D341Med (cell line): Measurements from ENCODE around the gene SERPINB13.

Source experiments
- DNase-seq: peaks from one replicate; pipeline ENCODE4 v3.0.0; 2012; ENCODE audit warnings: low spot score

SERPINB13 gene, protein sequence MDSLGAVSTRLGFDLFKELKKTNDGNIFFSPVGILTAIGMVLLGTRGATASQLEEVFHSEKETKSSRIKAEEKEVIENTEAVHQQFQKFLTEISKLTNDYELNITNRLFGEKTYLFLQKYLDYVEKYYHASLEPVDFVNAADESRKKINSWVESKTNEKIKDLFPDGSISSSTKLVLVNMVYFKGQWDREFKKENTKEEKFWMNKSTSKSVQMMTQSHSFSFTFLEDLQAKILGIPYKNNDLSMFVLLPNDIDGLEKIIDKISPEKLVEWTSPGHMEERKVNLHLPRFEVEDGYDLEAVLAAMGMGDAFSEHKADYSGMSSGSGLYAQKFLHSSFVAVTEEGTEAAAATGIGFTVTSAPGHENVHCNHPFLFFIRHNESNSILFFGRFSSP

GRCh38 chr18:63586966-63587365 lies at the start of gene SERPINB13:
SERPINB13 (plus strand) TSS chr18:63587343; CDS start chr18:63588668, 1,325 bp downstream.
- no peak for DNase-seq

GRCh38 chr18:63539904-63540510 lies 47.1 kb upstream of the SERPINB13 start:
- DNase-seq = no peak

- no peak for DNase-seq
Observed at GRCh38 chr18:63542069-63542468, 45.1 kb upstream of the SERPINB13 start, which contains the start of gene SERPINB12. SERPINB12 (plus strand) TSS chr18:63542369; CDS start chr18:63556160, 13,791 bp downstream.

- no peak for DNase-seq
Observed at GRCh38 chr18:63544017-63544416, 43.1 kb upstream of the SERPINB13 start.

GRCh38 chr18:63545000-63545399 lies 42.1 kb upstream of the SERPINB13 start:
- DNase-seq = no peak

DNA sequence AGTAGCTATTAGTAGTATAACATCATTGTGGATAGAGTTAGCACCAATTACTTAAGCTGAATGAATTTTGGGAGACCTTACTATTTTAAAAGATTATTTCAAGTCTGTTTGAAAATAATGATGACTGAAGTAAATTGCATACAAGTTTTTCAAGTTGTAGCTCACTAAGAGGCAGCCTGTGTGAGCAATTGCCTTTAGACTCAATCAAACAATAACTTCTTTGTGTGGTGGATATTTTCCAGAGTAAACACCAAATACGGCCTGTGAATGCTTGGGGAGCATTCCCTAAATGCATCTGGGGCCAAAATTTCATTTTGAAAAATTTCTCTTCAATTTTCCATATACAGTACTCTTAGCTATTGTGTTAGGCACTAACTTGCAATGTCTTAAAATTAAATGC lies 37.1 kb upstream of the SERPINB13 start:
- no peak for DNase-seq

- DNase-seq = no peak
Observed at GRCh38 chr18:63551769-63552168, 35.4 kb upstream of the SERPINB13 start.

- no peak for DNase-seq
Observed at GRCh38 chr18:63552581-63552980, 34.6 kb upstream of the SERPINB13 start.

GRCh38 chr18:63553081-63553480 lies 34.1 kb upstream of the SERPINB13 start:
- DNase-seq = no peak

GRCh38 chr18:63559567-63560491 lies 27.3 kb upstream of the SERPINB13 start:
- DNase-seq = no peak

GRCh38 chr18:63562284-63562683 lies 24.9 kb upstream of the SERPINB13 start:
- DNase-seq = no peak

- DNase-seq = no peak
Observed at GRCh38 chr18:63564021-63564420, 23.1 kb upstream of the SERPINB13 start.

DNA sequence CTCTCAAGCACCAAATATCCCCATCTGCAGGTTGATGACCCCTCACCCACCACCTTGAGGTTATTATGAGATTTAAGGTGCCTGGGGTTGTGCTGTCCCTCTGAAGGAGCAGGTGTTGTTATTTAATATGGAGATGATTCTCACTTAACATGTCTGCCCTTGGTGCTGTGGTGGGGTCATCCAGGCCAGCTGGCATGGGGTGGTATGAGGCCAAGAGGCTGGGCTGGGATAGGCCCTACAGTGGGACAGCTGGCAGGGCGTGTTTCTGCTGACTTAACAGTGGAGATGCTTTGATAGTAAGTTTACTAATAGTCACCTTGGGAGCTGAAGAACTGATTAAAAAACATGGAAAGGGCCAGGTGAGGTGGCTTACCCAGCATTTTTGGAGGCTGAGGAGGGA lies 22.6 kb upstream of the SERPINB13 start:
- DNase-seq = no peak

- no peak for DNase-seq
Observed at GRCh38 chr18:63567276-63567675, 19.9 kb upstream of the SERPINB13 start.

DNA sequence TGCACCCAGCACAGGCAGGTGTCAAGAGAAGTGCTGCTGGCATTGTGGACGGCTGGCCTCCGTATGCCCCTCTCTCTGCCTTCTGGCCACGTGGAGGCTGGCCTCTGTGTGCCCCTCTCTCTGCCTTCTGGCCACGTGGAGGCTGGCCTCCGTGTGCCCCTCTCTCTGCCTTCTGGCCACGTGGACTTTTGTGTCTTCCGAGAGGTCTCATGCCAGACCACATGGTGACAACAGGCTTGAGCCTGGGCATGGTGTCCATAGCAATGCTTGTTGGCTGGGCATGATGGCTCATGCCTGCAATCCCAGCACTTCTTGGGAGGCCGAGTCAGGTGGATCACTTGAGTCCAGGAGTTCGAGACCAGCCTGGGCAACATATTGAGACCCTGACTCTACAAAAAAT lies 19.3 kb upstream of the SERPINB13 start:
- DNase-seq = no peak

GRCh38 chr18:63570721-63571120 lies 16.4 kb upstream of the SERPINB13 start:
- no peak for DNase-seq

GRCh38 chr18:63575681-63576080 lies 11.5 kb upstream of the SERPINB13 start:
- no peak for DNase-seq

GRCh38 chr18:63578357-63578958 lies 8.7 kb upstream of the SERPINB13 start:
- no peak for DNase-seq

DNA sequence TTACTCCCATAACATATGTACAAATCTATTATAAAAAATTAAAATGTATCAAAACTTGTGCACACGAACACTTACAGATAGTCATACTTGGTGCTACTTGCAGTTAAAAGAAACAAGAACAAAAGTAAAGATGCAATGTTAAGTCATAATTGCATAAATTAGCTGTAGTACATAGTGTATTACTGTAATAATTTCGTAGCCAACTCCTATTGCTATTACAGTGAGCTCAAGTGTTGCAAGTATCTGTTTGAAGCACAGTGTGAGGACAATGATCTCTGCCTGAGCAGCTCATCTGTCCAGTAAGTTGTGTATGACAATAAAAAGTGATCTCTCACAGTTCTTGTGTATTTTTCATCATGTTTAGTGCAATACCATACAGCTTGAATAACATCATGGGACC lies 7.5 kb upstream of the SERPINB13 start:
- DNase-seq = no peak

DNA sequence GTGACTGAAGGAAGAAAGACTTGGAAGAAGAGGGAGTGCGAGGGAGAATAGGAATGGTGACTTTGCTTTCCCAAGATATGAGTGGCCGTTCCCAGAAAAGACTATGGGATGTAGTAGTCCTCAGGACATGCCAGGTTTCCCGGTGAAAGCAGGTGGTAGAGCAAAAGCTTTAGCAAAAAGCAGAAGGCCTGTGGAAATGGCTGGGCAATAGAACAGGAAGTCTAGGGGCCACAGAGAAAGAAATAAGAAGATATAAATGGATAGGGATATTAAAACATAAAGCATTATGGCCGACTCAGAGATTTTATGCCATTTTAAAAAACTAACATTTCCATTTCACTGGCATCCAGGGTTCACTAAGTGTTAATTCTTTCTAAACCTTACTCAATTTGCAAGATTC lies 1.2 kb upstream of the SERPINB13 start:
- DNase-seq = no peak

GRCh38 chr18:63586431-63586830 lies 712 bp upstream of the SERPINB13 start:
- no peak for DNase-seq

DNA sequence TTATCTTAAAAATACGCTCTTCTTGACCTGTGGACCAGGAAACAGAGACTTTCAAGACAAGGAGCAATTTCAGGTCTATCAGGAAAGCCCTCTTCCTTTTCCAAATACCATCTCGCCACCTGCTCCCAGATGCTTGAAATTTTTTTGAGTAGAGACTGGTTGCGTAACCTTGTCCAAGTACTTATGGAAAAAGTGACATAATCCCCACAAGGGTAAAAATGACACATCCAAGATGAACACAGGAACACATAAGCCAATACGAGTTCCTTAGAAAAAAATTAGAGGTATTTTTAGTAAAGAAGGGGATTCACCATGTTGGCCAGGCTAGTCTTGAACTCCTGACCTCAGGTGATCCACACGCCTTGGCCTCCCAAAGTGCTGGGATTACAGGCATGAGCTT lies 1.8 kb downstream of the SERPINB13 start:
- DNase-seq = no peak
